Fibroblast of pulmonary artery (primary cell): ENCODE measurements around the gene GLI3.

Experiments
- DNase-seq: peaks from one replicate; pipeline ENCODE4 v3.0.0-alpha.2; 2010; ENCODE audit warnings: low read depth
- H3K4me3 ChIP-seq: replicated peaks from 2 replicates; pipeline ENCODE4 v1.5.1; 2011; ENCODE audit warnings: low read depth, mild to moderate bottlenecking, control low read depth, low read length, moderate library complexity
- TF ChIP-seq, protein P1 (sequence below): IDR thresholded peaks from 2 replicates; pipeline ENCODE4 v1.5.1; 2011; ENCODE audit warnings: mild to moderate bottlenecking, control low read depth, low read length, inconsistent platforms; ENCODE audit errors: missing control alignments

GLI3 gene

GRCh38 chr7:42154173-42154572, 82.8 kb downstream of the GLI3 start:
- TF ChIP-seq, protein P1, sequence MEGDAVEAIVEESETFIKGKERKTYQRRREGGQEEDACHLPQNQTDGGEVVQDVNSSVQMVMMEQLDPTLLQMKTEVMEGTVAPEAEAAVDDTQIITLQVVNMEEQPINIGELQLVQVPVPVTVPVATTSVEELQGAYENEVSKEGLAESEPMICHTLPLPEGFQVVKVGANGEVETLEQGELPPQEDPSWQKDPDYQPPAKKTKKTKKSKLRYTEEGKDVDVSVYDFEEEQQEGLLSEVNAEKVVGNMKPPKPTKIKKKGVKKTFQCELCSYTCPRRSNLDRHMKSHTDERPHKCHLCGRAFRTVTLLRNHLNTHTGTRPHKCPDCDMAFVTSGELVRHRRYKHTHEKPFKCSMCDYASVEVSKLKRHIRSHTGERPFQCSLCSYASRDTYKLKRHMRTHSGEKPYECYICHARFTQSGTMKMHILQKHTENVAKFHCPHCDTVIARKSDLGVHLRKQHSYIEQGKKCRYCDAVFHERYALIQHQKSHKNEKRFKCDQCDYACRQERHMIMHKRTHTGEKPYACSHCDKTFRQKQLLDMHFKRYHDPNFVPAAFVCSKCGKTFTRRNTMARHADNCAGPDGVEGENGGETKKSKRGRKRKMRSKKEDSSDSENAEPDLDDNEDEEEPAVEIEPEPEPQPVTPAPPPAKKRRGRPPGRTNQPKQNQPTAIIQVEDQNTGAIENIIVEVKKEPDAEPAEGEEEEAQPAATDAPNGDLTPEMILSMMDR: no peak
- H3K4me3 ChIP-seq: no peak overlapping the region
- DNase-seq: no peak

DNA sequence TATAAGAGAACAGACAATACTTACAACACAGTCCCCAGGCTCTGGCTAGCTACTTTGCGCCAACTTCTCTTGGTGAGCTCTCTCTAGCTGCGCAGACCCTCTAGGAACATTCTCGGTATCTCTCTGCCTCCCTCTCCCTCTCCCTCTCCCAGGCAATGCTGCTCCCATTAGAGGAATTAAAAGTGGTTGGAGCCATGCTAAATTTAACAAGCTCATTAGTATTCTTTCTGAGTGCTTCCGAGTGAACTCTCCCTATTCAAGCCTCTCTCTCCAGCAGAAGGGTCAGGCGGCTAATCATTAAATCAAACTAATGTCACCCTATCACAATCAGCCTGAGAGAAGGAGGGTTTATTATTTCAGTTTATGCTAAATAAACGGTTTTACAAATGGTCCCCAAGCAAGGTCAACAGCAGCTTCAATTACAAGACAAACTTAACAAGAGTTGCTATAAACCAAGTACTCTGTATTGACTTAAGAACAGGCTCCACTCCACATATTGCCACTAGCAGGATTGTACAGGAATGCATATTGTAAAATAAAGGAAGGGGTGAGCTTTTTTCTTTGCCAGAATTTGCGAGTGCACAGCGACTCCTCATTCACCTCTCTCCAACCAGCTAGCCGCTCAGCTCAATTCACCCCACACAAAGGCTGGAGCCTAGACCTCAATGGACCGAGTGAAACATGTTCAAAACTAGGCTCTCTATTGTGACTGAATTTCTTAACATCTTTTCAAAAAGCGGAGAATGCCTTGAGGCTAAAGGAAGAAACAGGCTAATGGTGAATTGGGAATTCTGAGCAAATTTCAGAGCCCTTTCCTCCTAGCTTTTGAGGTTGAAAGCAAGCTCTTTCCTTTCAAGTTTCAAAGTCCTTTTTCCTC, 84.4 kb downstream of the GLI3 start:
- DNase-seq: no peak
- TF ChIP-seq, protein P1: no peak
- H3K4me3 ChIP-seq: no peak overlapping the region

GRCh38 chr7:42151309-42151708, 85.7 kb downstream of the GLI3 start:
- TF ChIP-seq, protein P1: no peak
- DNase-seq: peak; percentile 39
- no peak overlapping the region for H3K4me3 ChIP-seq

GRCh38 chr7:42145539-42145938, 91.5 kb downstream of the GLI3 start:
- TF ChIP-seq, protein P1: no peak
- DNase-seq: no peak
- H3K4me3 ChIP-seq: no peak overlapping the region

- TF ChIP-seq, protein P1: no peak
- peak; percentile 44 for DNase-seq
Observed at GRCh38 chr7:42144604-42145003, 92.4 kb downstream of the GLI3 start.

DNA sequence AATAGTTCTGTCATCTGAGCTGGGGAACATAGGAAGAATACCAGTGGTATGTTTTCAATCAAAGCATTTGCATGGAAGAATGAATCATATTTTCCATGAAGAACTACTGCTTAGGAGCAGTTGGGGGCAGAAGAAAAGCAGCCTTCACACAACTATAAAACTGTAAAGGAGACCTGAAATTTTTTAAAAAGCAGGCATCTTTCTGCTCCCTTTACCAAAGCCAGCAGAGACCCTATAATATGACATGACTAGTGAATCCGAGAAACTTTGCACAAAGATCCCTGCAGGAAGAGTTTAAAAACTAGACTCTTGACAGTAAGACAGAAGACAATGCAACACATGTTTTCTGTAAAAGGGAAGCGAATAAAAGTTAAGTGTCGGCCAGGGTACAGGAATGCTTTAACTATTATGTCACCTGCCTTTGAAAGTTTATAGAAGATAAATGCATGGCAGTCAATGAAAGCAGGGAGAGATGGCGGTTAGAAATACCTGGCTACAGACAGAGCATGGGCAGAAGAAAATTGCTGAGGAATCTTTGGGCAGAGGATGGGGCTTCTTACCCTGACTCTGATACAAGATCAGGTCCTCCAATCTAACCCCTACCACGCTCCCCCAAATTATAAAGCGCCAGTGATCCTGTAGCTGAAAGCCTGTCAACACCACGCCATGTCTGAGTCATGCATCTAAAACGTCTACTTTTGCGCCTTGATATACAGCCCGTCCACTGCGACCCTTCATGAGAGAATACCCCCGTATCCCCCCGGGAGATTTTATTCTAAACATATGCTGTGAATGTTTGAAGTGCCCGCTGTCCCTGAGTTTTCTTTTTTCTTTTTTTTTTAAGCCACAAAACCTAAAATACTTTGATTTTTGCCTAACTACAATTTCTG, 93.1 kb downstream of the GLI3 start:
- TF ChIP-seq, protein P1: no peak
- peak; percentile 35 for DNase-seq

More at GRCh38 chr7:42144604-42145003, 92.4 kb downstream of the GLI3 start:
- H3K4me3 ChIP-seq: no peak overlapping the region

More for the DNA sequence above, 93.1 kb downstream of the GLI3 start:
- no peak overlapping the region for H3K4me3 ChIP-seq
